ENCODE measurements around the gene MMAB. TPM values are rescaled to one million over a fixed set of nuclear protein-coding genes. Genes with fewer than 3 reads are reported as not detected.

Gene MMAB
- total RNA-seq, 1 experiment from 2014 or later, result 68.3 TPM

DNA sequence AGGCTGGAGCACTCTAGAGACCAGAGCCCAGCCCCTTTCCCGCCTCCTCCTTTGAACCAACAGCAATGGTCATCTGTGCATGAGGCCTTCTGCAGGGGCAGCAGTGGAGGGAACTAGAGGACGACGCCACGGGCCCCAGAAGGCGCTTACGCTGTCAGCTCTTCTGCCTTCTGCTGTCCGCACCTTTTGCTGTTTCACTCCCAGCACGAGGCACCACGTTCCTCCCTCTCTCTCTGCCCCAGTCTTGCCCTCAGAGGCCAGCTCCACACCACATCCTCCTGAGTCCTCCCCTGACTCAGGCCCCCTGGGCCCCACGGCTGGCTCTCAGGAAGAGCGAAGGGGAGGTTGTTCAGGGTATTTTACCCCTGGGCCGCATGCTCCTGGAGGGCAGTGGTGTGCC is 15.5 kb downstream of the MMAB start:
- Histone ChIP-seq H3K36me3 (no peaks in the 10 kb centered on the region), H3K9me3 (no peaks in the 10 kb centered on the region), H3K4me3 (no peak overlapping the region), H3K27me3 (no peaks in the 10 kb centered on the region)
- DNase-seq, result no peak

GRCh38 chr12:109557200-109557599 is 16.1 kb downstream of the MMAB start:
- H3K4me3 ChIP-seq, result no peak overlapping the region
- no peaks in the 10 kb centered on the region for H3K9me3 ChIP-seq
- DNase-seq, result no peak
- H3K36me3 ChIP-seq, result no peaks in the 10 kb centered on the region
- H3K27me3 ChIP-seq, result no peaks in the 10 kb centered on the region

DNA sequence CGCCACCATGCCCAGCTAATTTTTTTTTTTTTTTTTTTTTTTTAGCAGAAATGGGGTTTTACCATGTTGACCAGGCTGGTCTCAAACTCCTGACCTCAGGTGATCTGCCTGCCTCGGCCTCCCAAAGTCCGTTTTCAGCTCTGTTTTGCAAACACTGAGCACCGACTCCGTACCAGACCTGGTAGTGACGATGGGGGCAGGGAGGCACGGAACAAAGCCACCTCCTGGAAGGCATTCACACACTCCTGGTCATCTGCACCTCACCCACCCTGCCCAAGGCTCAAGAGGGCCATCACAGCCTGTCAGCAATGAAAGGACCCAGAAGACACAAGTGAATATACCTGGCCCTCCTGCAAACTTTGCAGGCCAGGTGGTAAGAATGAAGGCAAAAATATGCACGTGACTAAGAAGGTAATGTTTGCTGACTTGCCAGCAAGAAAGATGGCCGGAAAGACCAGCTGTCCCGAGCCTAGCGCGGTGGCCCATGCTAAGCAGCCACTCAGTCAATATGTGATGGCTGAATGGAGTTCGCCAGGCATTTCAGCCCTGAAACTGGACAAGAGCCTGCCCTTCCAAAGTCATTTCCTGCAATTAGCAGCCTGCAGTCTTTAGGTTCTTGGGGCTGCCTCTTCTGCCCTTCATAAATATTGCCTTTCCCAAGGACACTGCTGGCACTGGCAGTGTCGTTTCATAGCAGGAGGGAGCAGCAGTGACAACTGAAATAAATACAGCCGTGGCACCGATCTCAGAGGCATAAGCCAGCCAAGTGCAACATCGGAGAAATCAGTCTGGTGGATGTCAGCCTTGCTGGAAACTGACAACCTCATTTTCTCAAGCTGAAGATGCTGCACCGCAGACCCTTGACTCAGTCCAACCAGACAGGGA is 17.6 kb downstream of the MMAB start:
- no peak for DNase-seq
- Histone ChIP-seq H3K4me3 (no peak overlapping the region), H3K9me3 (no peaks in the 10 kb centered on the region), H3K27me3 (no peaks in the 10 kb centered on the region), H3K36me3 (no peaks in the 10 kb centered on the region)

DNA sequence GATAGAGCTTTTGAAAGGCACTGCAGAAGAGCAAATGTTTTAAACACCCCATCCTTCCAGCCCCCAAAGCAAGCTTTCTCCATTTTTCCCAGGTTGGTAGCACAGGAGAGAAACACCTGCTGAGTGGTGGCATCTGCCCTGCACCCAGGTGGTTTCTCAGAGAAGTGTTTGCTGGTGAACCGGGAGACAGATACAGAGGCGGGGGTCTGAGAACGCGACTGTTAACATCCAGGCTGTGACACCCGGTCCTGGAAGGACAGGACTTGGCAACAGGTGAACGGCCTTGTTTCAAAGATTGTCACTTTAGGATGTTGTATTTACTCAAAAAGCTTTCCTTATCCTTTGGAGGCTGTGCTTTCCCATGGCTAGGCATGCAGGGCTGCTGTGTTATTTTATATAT is 18.5 kb downstream of the MMAB start:
- H3K4me3 ChIP-seq, result no peak overlapping the region
- no peak for DNase-seq
- no peaks in the 10 kb centered on the region for H3K9me3 ChIP-seq
- H3K27me3 ChIP-seq, result no peaks in the 10 kb centered on the region
- H3K36me3 ChIP-seq, result no peaks in the 10 kb centered on the region

- H3K36me3 ChIP-seq, result no peaks in the 10 kb centered on the region
- no peaks in the 10 kb centered on the region for H3K27me3 ChIP-seq
- H3K4me3 ChIP-seq, result no peak overlapping the region
- DNase-seq, result peak; percentile 31
- no peaks in the 10 kb centered on the region for H3K9me3 ChIP-seq
Observed at GRCh38 chr12:109553906-109554500, 19.3 kb downstream of the MMAB start.

DNA sequence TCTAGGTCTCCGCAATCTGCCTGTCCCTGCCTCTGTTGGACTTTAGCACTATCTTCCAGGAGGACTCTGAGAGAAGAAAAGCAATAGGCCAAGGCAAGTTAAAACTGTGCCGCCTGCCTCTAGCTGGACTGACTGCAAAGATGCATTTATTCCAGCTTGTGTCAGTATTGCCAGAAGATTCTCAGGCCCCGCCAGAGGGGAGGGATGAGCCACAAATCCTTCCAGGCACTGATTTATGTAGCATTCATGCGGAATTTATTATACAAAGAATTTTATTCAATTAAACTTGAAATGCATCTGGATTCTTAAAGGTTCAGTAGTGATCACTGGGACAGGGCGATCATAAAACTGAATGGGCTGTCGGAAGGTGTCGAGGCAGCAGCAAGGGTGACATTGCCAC is 19.8 kb downstream of the MMAB start:
- Histone ChIP-seq H3K27me3 (no peaks in the 10 kb centered on the region), H3K36me3 (no peaks in the 10 kb centered on the region), H3K9me3 (no peaks in the 10 kb centered on the region), H3K4me3 (no peak overlapping the region)
- DNase-seq, result peak; percentile 71

DNA sequence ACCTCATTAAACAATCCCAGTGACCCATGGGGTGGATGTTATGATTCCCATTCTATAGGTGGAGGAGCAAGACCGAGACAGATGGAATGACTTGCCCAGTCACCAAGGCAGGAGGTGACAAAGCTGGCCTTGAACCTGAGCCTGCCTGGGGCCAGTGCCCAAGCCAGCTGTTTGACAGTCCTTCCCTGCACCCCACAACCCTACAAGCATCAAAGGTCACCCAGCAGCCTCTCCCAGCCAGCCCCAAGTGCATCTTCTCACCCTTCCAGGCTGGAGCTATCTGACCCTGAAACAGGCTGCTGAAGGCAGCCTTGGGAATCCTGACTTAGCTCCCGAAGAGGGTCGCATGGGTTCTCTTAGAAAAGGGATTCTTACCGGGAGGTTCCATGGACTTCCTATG is 20.3 kb downstream of the MMAB start:
- Histone ChIP-seq H3K4me3 (no peak overlapping the region), H3K27me3 (no peaks in the 10 kb centered on the region), H3K9me3 (no peaks in the 10 kb centered on the region), H3K36me3 (no peaks in the 10 kb centered on the region)
- DNase-seq, result no peak

DNA sequence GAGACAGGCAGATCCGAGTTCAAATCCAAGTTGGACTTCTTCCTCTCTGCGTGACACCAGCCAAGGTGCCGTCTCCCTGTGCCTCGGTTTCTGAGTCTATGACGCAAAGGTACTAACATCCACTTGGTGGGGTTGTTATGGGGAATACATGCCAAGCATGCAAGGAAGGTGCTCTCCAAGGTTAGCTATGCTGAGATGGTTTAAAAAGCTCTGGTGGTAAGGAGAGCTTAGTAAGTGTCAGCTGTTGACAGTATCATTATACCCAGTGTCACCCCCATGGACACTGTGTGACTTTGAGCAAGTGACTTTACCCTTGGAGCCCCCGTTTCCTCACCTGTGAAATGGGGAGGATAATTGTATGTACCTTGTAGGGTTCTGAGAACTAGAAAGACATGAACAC is 22.2 kb downstream of the MMAB start:
- H3K27me3 ChIP-seq, result no peaks in the 10 kb centered on the region
- DNase-seq, result no peak

DNA sequence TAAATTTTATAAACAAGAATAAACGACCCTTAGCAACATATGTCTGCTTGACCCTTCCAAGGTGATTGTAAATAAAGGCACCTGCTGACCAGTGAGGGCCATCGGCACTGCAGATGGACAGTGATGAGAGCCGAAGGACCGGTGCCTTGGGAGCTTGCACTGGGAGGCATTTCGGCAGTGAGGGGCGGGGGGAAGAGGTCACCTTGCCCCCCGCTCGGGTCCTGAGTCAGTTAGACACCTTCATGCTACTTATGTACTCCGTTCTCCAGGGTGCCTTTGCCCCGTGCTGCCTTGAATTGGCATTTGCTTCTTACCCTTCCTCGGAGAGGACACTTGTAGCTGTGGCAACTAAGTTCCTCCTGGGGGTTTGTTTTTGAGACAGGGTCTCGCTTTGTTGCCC is 23.0 kb downstream of the MMAB start:
- Histone ChIP-seq H3K4me3 (no peak overlapping the region), H3K9me3 (no peaks in the 10 kb centered on the region), H3K27me3 (no peaks in the 10 kb centered on the region), H3K36me3 (no peaks in the 10 kb centered on the region)
- no peak for DNase-seq

More for the DNA sequence above, 22.2 kb downstream of the MMAB start:
- Histone ChIP-seq H3K36me3 (no peaks in the 10 kb centered on the region), H3K9me3 (no peaks in the 10 kb centered on the region), H3K4me3 (no peak overlapping the region)

DNA sequence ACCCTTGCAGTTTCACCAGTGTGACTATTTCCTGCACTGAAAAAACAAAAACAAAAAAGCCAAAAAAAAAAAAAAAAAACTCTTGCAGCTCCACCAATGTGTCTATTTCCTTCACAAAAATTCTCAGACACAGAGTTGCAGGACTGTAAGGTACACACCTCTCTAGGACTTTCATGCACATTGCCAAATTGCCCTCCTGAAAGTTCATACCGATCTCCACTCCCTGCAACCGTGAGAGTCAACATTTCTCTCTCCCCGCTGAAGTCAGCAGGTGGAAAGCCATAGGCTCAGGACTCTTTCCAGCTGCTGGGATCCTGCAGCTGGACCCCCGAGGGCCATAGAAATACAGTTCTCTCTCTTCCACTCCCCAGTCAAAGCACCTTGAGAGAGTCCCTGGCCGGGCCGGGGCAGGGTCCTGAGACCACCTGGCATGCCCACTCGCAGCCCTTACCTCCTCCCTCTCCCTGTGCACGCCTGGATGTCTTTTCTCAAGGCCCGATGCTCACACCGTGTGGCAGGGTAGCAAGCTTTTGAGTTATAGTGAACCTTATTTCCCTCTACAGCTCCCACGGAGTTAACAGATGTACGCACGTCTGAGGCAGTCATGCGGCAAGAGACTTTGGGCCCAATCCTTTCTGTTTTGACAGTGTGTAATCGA is 23.6 kb downstream of the MMAB start:
- H3K4me3 ChIP-seq, result no peak overlapping the region
- H3K9me3 ChIP-seq, result no peaks in the 10 kb centered on the region
- no peaks in the 10 kb centered on the region for H3K36me3 ChIP-seq
- H3K27me3 ChIP-seq, result no peaks in the 10 kb centered on the region
- DNase-seq, result no peak

DNA sequence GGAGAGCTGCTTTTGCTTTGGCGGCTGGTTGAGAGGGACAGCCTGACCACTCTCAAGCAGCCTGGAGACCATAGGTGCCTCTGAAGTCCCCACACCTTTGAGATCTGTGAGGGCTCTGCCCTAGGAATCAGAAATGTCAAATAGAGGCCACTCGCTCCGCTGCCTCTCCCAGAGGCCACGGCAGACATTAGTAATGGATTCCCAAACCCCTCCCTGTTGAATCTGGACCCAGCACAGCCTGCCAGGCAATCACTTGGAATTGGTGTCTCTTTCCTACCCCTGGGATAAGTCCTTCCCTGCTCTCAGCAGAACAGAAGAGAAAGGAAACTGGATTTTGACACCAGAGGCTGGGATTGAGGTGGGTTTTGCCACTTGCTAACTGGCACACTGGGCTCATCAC is 25.0 kb downstream of the MMAB start:
- Histone ChIP-seq H3K4me3 (no peak overlapping the region), H3K9me3 (no peaks in the 10 kb centered on the region), H3K36me3 (no peaks in the 10 kb centered on the region), H3K27me3 (no peaks in the 10 kb centered on the region)
- no peak for DNase-seq

GRCh38 chr12:109547286-109547685 is 26.0 kb downstream of the MMAB start:
- DNase-seq, result no peak
- H3K27me3 ChIP-seq, result no peaks in the 10 kb centered on the region
- H3K4me3 ChIP-seq, result no peak overlapping the region
- H3K9me3 ChIP-seq, result no peaks in the 10 kb centered on the region
- H3K36me3 ChIP-seq, result no peaks in the 10 kb centered on the region

DNA sequence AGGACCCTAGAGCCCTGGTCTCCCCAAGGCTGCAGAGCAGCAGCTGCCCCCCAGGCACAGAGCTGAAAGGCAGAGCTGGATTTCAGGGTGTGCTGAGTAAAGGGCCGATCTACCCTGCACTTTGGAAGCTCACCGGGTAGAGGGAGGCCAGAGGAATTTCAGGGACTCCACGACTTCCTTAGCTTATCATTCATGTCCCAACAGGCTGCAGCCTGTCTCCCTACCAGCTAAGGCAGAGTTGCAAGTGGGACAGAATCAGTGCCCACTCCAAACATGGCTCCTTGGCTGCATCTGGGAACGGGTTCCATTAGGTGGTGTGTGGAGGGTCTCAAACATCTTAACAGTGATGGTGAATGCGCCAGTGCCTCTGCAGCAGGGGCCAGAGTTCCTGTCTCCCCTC is 27.5 kb downstream of the MMAB start:
- Histone ChIP-seq H3K4me3 (no peak overlapping the region), H3K36me3 (no peaks in the 10 kb centered on the region), H3K27me3 (no peaks in the 10 kb centered on the region), H3K9me3 (no peaks in the 10 kb centered on the region)
- DNase-seq, result no peak

GRCh38 chr12:109544955-109545531 is 28.3 kb downstream of the MMAB start:
- no peak overlapping the region for H3K4me3 ChIP-seq
- H3K27me3 ChIP-seq, result no peaks in the 10 kb centered on the region
- no peaks in the 10 kb centered on the region for H3K9me3 ChIP-seq
- peak; percentile 85 for DNase-seq
- no peaks in the 10 kb centered on the region for H3K36me3 ChIP-seq

DNA sequence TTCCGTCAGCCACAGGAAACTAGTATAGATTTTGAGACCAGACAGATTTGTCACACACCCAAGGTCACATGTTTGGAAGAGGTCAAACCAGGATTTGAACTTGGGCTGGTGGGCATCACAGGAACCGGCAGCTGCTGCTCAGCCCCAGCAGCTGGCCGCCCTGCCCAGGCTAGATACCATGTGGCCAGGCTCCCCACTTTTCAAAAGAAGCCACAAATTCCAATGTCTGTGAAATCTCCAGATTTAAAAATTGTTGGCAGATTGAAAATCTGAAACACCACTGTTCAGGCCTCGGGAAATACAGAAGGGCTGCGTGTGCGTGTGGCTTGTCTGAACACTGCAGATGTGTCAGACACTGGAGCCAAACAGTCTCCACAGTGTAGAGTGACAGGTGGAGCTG is 30.4 kb downstream of the MMAB start:
- DNase-seq, result no peak
- Histone ChIP-seq H3K9me3 (no peaks in the 10 kb centered on the region), H3K36me3 (no peaks in the 10 kb centered on the region), H3K4me3 (no peak overlapping the region), H3K27me3 (no peaks in the 10 kb centered on the region)

- peak; percentile 46 for DNase-seq
- H3K4me3 ChIP-seq, result no peak overlapping the region
- no peaks in the 10 kb centered on the region for H3K9me3 ChIP-seq
- H3K27me3 ChIP-seq, result no peaks in the 10 kb centered on the region
- no peaks in the 10 kb centered on the region for H3K36me3 ChIP-seq
Observed at GRCh38 chr12:109542014-109542413, 31.3 kb downstream of the MMAB start.

- H3K27me3 ChIP-seq, result no peaks in the 10 kb centered on the region
- no peaks in the 10 kb centered on the region for H3K9me3 ChIP-seq
- DNase-seq, result no peak
- H3K36me3 ChIP-seq, result no peaks in the 10 kb centered on the region
- H3K4me3 ChIP-seq, result no peak overlapping the region
Observed at GRCh38 chr12:109541413-109541726, 31.9 kb downstream of the MMAB start.

All from MG63 (cell line).